DMS53 (cell line): ENCODE measurements around the gene SPEF1.
"Not testable (repeated sequence)": the region's sequence is repeated elsewhere in the genome, so short reads cannot be mapped to it uniquely, and the experiment has no call there.

ENCODE experiments used
- DNase-seq: peaks from one replicate; lab custom pipeline; 2025; lab: John Stamatoyannopoulos, UW

The SPEF1 gene

GRCh38 chr20:3781153-3781910 is at the start of gene SPEF1:
Gene SPEF1, minus strand, starts transcription at chr20:3781448. Its CDS starts 161 bp downstream, at chr20:3781287.
- peak; percentile 98 for DNase-seq

DNA sequence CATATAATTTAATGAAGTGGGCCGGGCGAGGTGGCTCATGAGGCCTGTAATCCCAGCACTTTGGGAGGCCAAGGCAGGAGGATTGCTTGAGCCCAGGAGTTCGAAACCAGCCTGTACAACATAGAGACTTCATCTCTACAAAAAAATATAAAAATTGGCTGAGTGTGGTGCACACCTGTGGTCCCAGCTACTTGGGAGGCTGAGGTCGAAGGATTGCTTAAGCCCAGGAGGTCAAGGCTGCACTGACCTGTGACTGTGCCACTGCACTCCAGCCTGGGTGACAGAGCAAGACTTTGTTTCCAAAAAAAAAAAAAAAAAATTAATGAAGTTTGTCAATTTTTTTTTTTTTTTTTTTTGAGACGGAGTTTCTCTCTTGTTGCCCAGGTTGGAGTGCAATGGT is 48.6 kb upstream of the SPEF1 start:
- not testable (repeated sequence) for DNase-seq

GRCh38 chr20:3828798-3829197 is 47.5 kb upstream of the SPEF1 start:
- no peak for DNase-seq

- DNase-seq = no peak
Measured at GRCh38 chr20:3826420-3826819, 45.2 kb upstream of the SPEF1 start.

GRCh38 chr20:3825526-3825925 is 44.3 kb upstream of the SPEF1 start:
- no peak for DNase-seq

DNA sequence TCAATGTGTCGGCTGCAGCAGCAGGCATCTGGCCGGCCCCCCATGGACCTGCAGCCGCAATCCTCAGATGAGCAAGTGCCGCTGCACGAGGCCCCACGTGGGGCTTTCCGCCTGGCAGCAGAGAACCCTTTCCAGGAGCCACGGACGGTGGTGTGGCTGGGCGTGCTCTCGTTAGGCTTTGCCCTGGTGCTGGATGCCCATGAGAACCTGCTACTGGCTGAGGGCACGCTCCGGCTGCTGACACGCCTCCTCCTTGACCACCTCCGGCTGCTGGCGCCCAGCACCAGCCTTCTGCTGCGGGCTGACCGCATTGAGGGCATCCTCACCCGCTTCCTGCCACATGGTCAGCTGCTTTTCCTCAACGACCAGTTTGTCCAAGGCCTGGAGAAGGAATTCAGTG is 42.6 kb upstream of the SPEF1 start:
- no peak for DNase-seq

GRCh38 chr20:3821996-3822395 is 40.7 kb upstream of the SPEF1 start:
- no peak for DNase-seq

DNA sequence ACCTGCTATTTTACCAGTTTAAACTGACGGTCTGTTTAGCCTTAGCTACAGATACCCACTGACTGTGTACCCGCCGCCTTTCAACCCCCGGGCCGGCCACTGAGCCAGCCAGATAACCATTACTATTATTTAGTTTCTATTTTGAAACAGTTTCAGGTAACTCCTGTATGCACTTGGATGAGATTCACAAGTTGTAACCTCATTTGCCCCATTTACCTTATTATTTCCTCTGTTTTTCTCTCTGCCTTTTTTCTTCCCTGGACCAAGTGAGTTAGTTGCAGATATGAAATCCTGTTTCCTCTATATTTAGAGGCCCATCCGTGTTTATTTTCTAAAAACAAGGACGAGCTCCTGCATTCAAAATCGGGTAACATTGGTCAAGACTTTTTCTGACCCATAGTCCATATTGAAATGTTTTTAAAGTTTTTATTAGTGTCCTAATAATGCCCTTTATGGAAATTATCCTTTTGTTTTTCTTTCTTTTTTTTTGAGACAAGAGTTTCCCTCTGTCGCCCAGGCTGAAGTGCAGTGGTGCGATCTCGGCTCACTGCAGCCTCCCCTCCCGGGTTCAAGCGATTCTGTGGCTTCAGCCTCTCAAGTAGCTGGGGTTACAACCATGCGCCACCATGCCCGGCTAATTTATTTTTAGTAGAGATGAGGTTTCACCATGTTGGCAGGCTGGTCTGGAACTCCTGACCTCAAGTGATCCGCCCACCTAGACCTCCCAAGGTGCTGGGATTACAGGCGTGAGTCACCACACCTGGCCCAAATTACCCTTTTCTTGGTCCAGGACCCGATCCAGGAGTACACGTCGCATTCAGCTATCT is 39.9 kb upstream of the SPEF1 start:
- DNase-seq = no peak

- peak; percentile 97 for DNase-seq
Measured at GRCh38 chr20:3820048-3820900, 39.0 kb upstream of the SPEF1 start, which contains the start of gene AP5S1. Gene AP5S1, plus strand, starts transcription at chr20:3820547. Its CDS starts 1,571 bp downstream, at chr20:3822118.

- DNase-seq = no peak
Measured at GRCh38 chr20:3819411-3820047, 38.3 kb upstream of the SPEF1 start.

DNA sequence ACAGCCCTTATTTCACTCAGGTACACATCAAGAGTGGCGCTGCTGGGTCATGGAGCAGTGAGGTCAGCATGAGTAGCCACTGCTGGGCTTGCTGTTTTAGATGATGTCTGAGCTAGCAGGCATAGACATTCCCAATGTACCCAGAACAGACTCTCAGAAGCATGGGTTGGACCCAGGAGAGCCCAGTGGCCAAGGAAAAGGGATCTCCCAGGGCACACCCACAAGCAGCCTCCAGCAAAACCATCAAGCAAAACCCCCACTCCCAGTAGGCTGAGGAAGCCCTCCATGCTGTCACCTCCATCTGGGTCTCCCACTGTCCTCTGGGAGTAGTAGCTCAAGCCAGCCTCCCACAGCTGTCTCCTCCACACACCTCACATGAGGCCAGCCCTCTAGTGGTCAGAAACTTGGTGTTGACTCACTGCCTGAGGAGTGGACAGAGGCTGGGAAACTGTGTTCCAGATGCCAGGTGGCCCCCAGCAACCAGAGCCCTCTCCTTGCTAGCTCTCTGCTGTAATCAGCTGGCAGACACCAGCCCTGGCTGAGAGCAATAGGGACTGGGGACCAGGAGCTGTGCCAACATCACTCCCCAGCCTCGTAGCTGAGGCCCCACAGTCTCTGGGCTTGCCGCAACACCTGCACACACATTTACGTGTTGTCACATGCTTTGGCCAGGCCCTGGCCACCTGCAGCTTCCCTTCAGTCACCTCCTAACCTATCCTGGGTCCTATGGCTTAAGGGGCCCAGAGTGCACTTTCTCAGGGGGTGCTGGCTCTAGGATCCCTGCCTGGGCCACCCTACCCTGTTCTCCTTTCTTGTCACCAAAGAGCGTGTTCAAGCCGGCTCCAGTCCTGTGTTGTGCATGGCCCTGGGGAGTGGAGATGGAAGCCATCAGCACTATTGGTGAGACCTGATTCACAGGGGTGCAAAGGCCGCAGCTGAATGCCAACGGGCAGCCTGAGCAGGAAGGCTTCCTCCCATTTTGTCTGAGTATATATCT is 37.2 kb upstream of the SPEF1 start:
- peak; percentile 95 for DNase-seq

DNA sequence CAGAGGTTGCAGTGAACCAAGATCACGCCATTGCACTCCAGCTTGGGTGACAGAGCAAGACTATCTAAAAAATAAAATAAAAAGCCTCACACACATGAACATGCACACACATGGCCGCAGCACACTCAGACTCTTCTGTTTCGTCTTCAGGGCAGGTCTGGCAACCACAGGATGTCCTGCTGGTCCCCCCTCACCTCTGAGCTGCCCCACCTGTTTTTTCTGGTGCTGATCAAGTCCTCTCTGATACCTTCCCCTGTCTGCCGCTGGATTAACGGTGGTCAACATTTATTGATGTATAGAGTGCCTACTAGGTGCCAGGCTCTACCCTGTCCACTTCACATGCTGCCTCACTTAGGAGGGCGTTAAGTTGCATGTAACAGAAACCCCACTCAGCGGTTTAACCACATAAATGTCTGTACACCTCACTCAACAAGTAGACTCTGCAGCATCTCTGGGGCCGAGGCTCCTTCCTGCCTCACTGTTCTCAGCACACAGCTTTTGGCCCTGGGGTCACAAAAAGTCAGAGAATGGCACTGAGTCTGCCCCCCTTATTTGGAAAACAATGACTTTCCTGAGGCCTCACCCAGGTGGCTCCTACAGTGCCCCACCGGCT is 34.6 kb upstream of the SPEF1 start:
- DNase-seq = no peak

- DNase-seq = no peak
Measured at GRCh38 chr20:3814928-3815495, 33.8 kb upstream of the SPEF1 start.

GRCh38 chr20:3813848-3814581 is 32.8 kb upstream of the SPEF1 start:
- DNase-seq = no peak

GRCh38 chr20:3812975-3813847 is 32.0 kb upstream of the SPEF1 start:
- no peak for DNase-seq

- no peak for DNase-seq
Measured at GRCh38 chr20:3812259-3812681, 31.0 kb upstream of the SPEF1 start.

DNA sequence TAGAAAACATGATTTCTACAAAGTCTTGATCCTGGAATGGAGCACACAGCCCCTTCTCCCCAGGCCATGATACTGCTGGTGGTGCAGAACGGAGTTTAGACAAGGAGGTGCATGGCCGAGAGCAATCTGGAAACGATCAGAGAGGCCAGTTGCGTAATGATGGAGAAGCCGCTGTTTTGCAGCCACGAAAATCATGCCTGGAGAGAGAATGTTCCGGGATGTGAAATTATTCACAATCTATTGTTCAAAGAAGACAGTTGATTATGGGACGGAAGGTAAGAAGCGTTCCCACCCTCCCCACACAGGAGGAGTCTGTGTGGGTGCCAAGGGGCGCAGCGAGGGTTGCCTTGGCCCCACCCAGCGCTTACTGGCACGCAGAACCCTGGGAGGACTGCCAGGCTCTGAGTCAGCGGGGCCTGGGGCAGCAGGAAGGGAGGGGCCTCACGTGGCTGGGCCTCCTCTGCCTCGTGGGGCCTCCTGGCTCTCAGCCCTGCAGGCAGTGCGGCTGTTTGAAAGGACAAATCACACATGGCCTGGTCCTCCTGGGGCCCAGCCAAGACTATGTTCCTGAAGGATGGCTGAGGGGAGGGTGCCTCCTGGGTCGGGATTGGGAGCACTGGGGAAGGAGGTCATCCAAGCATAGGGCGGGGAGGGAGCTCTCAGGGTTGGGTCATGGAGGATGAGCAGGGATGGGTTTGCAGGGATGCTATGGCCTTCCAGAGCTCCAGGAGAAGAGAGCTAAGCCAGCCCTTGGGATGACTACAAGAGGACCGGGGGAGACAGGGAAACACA is 30.4 kb upstream of the SPEF1 start:
- peak; percentile 98 for DNase-seq
